ENCODE measurements around the gene STAB2. TPM values are rescaled to one million over a fixed set of nuclear protein-coding genes. Genes with fewer than 3 reads are reported as not detected.

The STAB2 gene
- total RNA-seq, 1 donor from 2014 or later, result not detected

DNA sequence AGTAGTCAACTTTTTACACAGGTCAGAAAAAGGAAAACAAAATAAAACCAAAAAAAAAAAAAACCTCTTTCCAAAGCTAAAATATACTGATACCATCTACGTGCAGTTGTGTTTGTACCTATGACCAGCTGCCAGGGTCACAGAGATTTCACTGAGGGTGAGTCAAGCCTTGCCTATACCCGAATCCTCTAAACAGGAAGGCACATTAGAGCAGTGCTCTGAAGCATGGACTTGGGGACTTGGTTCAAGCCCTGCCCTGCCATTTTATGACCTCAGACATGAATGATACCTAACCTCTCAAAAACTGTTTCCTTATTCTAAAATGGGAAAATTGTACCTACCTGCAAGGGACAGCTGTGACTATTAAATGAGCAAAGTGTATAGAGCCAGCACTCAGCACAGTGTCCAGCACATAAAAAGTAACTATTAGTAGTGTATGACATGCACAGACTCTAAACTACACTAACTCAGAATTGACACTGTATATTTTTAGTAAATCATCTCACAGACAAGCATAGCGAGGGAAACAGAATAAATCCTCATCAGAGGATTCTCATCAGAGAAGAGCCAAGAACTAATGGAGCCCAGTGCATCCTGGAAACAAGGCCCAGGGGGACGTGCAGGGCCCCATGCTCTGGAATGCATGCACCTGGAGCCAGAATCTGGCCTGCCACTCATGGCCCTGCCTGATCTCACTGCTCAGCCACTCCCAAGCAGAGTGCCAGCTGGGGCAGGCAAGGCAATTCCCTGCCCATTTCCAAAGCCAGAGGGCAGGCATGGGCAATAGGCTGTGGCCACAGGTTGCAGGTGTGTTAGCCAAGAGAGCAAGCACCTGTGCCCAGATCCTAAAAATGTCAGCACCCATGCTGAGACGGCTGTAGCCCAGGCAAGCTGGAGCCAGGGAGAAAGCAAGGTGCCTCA, 196.9 kb downstream of the STAB2 start:
- no peak for DNase-seq (ENCODE audit: low spot score in 2 of 2, unreplicated experiment in 2 of 2)
- H3K27me3 Mint-ChIP-seq (ENCODE audit: low read depth), result no peaks in the 10 kb centered on the region
- H3K27ac Mint-ChIP-seq, result peak overlapping the region; percentile 40
- no peak overlapping the region for H3K4me3 Mint-ChIP-seq
- TF ChIP-seq, protein P1, sequence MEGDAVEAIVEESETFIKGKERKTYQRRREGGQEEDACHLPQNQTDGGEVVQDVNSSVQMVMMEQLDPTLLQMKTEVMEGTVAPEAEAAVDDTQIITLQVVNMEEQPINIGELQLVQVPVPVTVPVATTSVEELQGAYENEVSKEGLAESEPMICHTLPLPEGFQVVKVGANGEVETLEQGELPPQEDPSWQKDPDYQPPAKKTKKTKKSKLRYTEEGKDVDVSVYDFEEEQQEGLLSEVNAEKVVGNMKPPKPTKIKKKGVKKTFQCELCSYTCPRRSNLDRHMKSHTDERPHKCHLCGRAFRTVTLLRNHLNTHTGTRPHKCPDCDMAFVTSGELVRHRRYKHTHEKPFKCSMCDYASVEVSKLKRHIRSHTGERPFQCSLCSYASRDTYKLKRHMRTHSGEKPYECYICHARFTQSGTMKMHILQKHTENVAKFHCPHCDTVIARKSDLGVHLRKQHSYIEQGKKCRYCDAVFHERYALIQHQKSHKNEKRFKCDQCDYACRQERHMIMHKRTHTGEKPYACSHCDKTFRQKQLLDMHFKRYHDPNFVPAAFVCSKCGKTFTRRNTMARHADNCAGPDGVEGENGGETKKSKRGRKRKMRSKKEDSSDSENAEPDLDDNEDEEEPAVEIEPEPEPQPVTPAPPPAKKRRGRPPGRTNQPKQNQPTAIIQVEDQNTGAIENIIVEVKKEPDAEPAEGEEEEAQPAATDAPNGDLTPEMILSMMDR (IDR thresholded peaks at IDR 0.05; ENCODE audit: unreplicated experiment), result no peak
- peaks cover 8% of the 10 kb centered on the region for H3K36me3 Mint-ChIP-seq
- H3K4me1 Mint-ChIP-seq, result peaks cover 22% of the 10 kb centered on the region
- no peaks in the 10 kb centered on the region for H3K9me3 Mint-ChIP-seq

DNA sequence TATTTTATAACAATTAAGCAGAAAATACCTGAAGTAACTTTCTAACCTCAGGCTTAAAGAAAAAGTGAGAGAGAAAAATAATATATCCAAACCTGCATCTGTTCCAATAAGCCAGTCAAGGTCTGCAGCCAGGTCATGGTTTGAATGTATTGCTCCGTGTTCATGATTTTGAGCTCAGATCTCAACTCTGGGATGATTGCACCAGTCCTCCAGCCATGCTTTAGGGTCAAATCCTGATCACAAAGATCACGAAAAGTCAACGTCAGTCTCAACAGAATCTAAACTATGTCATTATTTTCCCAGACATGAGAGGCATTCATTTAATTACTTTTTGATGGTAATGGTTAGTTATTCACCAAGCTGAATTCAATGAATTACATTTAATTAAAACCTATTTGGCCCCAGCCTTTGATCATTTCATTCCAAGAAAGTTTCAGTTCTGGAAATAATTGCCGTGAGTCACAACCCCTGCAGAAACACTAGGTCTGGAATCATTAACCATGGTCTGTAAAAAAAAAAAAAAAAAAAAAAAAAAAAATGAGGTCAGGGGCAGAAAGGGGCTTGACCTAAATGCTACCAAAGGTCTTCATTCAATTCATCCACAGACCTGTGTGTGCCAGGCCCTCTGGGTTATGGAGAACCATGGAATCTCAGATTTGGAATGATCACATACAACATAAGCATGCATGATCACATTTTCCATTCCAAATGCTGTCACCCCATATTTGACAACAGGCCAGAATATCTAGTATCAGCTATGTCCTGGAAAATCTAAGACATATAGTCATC, 198.4 kb downstream of the STAB2 start:
- no peak overlapping the region for H3K4me3 Mint-ChIP-seq
- H3K9me3 Mint-ChIP-seq, result no peaks in the 10 kb centered on the region
- TF ChIP-seq, protein P1 (IDR thresholded peaks at IDR 0.05; ENCODE audit: unreplicated experiment), result no peak
- peaks cover 11% of the 10 kb centered on the region for H3K4me1 Mint-ChIP-seq
- peaks cover 8% of the 10 kb centered on the region for H3K36me3 Mint-ChIP-seq
- no peaks in the 10 kb centered on the region for H3K27me3 Mint-ChIP-seq (ENCODE audit: low read depth)
- peak overlapping the region; percentile 30 for H3K27ac Mint-ChIP-seq
- DNase-seq (ENCODE audit: low spot score in 2 of 2, unreplicated experiment in 2 of 2), result no peak

DNA sequence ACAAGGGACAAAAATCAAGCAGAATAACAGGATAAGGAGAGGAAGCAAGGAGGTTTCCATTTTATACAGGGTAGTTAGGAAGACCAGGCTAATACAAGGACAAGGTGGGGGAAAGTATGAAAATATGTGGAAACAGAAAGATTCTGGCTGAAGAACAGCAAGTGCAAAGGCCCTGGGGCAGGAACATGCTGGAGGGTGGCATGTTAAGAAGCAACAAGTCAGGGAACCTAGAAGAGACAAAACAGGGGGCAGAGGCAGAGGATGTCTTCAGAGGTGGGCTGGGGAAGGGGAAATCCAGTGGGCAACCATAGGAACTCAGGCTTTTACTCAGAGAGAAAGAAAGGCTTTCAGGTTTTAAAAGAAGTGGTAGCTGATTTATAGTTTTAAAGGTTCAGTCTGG, 199.1 kb downstream of the STAB2 start:
- no peak for DNase-seq (ENCODE audit: low spot score in 2 of 2, unreplicated experiment in 2 of 2)
- H3K36me3 Mint-ChIP-seq, result peaks cover 8% of the 10 kb centered on the region

GRCh38 chr12:103791350-103791920, 204.4 kb downstream of the STAB2 start:
- H3K36me3 Mint-ChIP-seq, result peaks cover 3% of the 10 kb centered on the region

More for the DNA sequence above, 199.1 kb downstream of the STAB2 start:
- no peak overlapping the region for H3K27ac Mint-ChIP-seq
- H3K4me1 Mint-ChIP-seq, result peaks cover 14% of the 10 kb centered on the region
- H3K4me3 Mint-ChIP-seq, result no peak overlapping the region
- no peaks in the 10 kb centered on the region for H3K27me3 Mint-ChIP-seq (ENCODE audit: low read depth)
- no peaks in the 10 kb centered on the region for H3K9me3 Mint-ChIP-seq
- TF ChIP-seq, protein P1 (IDR thresholded peaks at IDR 0.05; ENCODE audit: unreplicated experiment), result no peak

GRCh38 chr12:103793046-103793445, 206.0 kb downstream of the STAB2 start:
- H3K27ac Mint-ChIP-seq, result peak overlapping the region; percentile 67
- no peaks in the 10 kb centered on the region for H3K27me3 Mint-ChIP-seq (ENCODE audit: low read depth)
- H3K9me3 Mint-ChIP-seq, result no peaks in the 10 kb centered on the region
- H3K4me3 Mint-ChIP-seq, result no peak overlapping the region
- no peak for DNase-seq (ENCODE audit: low spot score in 2 of 2, unreplicated experiment in 2 of 2)
- TF ChIP-seq, protein P1 (IDR thresholded peaks at IDR 0.05; ENCODE audit: unreplicated experiment), result no peak
- H3K36me3 Mint-ChIP-seq, result peaks cover 10% of the 10 kb centered on the region
- H3K4me1 Mint-ChIP-seq, result peaks cover 39% of the 10 kb centered on the region

More at GRCh38 chr12:103791350-103791920, 204.4 kb downstream of the STAB2 start:
- TF ChIP-seq, protein P1 (IDR thresholded peaks at IDR 0.05; ENCODE audit: unreplicated experiment), result peak; percentile 26
- peaks cover 33% of the 10 kb centered on the region for H3K4me1 Mint-ChIP-seq
- no peak overlapping the region for H3K27ac Mint-ChIP-seq
- DNase-seq (ENCODE audit: low spot score in 2 of 2, unreplicated experiment in 2 of 2), result no peak
- no peaks in the 10 kb centered on the region for H3K9me3 Mint-ChIP-seq
- H3K4me3 Mint-ChIP-seq, result no peak overlapping the region
- H3K27me3 Mint-ChIP-seq (ENCODE audit: low read depth), result no peaks in the 10 kb centered on the region

Measured in mesothelial cell of epicardium (in vitro differentiated cells).